GM19438 (cell line): ENCODE data around the gene ARPC1B.

Source experiments
- ATAC-seq: cut with Tn5 transposase; IDR thresholded peaks from one replicate; pipeline ENCODE4 v1.9.1; 2021; ENCODE audit warnings: low read depth; ENCODE audit not compliant: unreplicated experiment

The ARPC1B gene

GRCh38 chr7:99438573-99439480 lies 64.3 kb downstream of the ARPC1B start, which contains the start of the genes CPSF4 and PTCD1:
CPSF4 (plus strand) TSS chr7:99438943; CDS start chr7:99439083, 140 bp downstream.
PTCD1 (minus strand) TSS chr7:99438798; CDS start chr7:99435242, 3,556 bp downstream.
- ATAC-seq, result peak; percentile 94

- no peak for ATAC-seq
Observed at GRCh38 chr7:99440195-99440594, 65.7 kb downstream of the ARPC1B start.
